ENCODE results near the gene GTF2I. TPM values are rescaled to one million over a fixed set of nuclear protein-coding genes. Genes with fewer than 3 reads are reported as not detected.
"Not testable (repeated sequence)": the region's sequence is repeated elsewhere in the genome, so short reads cannot be mapped to it uniquely, and the experiment has no call there.

Gene GTF2I
- total RNA-seq, 1 experiment from 2014 or later: 138 TPM

DNA sequence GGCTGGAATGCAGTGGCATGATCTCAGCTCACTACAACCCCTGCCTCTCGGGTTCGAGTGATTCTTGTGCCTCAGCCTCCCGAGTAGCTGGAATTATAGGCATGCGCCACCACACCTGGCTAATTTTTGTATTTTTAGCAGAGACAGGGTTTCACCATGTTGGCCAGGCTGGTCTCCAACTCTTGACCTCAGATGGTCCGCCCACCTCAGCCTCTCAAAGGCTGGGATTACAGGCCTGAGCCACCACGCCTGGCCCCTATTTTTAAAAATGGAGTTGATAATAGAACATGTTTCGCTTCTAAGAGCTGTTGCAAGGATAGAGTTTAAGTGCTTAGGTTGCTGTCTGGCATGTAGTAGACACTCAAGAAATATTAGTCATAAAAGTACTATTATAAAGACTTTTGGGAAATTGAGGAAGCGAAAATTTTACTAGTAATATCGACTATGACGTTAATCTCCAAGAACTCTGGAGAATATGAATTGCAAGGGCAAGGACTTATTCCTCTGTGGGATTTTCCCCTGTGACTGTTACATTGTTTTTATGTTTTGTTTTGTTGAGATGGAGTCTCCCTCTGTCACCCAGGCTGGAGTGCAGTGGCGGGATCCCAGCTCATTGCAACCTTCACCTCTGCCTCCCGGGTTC lies 7.9 kb downstream of the GTF2I start:
- peaks cover 40% of the 10 kb centered on the region; the same call in 1 of the 2 replicates for H4K20me1 ChIP-seq (ENCODE audit: low read length)
- CTCF ChIA-PET: no interaction called here
- H3K9ac ChIP-seq (ENCODE audit: low read length): no peak overlapping the region
- DNase-seq (no peak), ATAC-seq (no peak)
- peaks cover 2% of the 10 kb centered on the region for H3F3A ChIP-seq (ENCODE audit: low read length, unreplicated experiment)
- H3K27me3 ChIP-seq (ENCODE audit: low read length): no peaks in the 10 kb centered on the region
- BruUV-seq (replicated peaks): no TSS peak
- TF ChIP-seq, protein P1, sequence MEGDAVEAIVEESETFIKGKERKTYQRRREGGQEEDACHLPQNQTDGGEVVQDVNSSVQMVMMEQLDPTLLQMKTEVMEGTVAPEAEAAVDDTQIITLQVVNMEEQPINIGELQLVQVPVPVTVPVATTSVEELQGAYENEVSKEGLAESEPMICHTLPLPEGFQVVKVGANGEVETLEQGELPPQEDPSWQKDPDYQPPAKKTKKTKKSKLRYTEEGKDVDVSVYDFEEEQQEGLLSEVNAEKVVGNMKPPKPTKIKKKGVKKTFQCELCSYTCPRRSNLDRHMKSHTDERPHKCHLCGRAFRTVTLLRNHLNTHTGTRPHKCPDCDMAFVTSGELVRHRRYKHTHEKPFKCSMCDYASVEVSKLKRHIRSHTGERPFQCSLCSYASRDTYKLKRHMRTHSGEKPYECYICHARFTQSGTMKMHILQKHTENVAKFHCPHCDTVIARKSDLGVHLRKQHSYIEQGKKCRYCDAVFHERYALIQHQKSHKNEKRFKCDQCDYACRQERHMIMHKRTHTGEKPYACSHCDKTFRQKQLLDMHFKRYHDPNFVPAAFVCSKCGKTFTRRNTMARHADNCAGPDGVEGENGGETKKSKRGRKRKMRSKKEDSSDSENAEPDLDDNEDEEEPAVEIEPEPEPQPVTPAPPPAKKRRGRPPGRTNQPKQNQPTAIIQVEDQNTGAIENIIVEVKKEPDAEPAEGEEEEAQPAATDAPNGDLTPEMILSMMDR (conservative IDR thresholded peaks at IDR 0.05; ENCODE audit: low read depth, low read length): no peak
- TF ChIP-seq EZH2phosphoT487 (IDR thresholded peaks at IDR 0.05; ENCODE audit: borderline replicate concordance, low read length): no peak
- TF ChIP-seq EZH2 (IDR thresholded peaks at IDR 0.05; ENCODE audit: low read length, unreplicated experiment): no peak
- H3K27ac ChIP-seq (ENCODE audit: low read length): no peak overlapping the region
- intact Hi-C loops (cut with micrococcal nuclease): no loop called here
- H3K79me2 ChIP-seq (ENCODE audit: low read length): peaks cover 100% of the 10 kb centered on the region
- H3K4me3 ChIP-seq (ENCODE audit: low read length): no peak overlapping the region
- H3K4me2 ChIP-seq (ENCODE audit: low read length): no peak overlapping the region
- no peaks in the 10 kb centered on the region for H3K9me2 ChIP-seq (replicated peaks; ENCODE audit: low read length)
- H3K9me3 ChIP-seq (ENCODE audit: low read length): no peaks in the 10 kb centered on the region
- H2AFZ ChIP-seq (ENCODE audit: low read length): no peak overlapping the region
- H3K4me1 ChIP-seq (ENCODE audit: insufficient read depth, low read length): peaks cover 24% of the 10 kb centered on the region
- POLR2A ChIA-PET (ENCODE audit: unreplicated experiment): no interaction called here
- peaks cover 8% of the 10 kb centered on the region; the same call in 1 of the 2 replicates for H3K36me3 ChIP-seq (ENCODE audit: low read depth, low read length)

DNA sequence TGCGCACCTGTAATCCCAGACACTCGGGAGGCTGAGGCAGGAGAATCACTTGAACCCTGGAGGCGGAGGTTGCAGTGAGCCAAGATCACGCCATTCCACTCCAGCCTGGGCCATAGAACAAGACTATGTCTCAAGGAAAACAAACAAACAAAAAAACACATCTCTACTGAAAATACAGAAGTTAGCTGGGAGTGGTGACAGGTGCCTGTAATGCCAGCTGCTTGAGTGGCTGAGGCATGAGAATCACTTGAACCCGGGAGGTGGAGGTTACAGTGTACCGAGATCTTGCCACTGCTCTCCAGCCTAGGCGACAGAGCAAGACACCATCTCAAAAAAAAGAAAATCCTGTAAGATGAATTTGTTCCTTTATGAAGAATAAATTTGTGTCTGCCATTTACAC lies 9.5 kb downstream of the GTF2I start:
- H3K4me1 ChIP-seq (ENCODE audit: insufficient read depth, low read length); intact Hi-C loops (cut with micrococcal nuclease); DNase-seq; H3K9ac ChIP-seq (ENCODE audit: low read length); H3F3A ChIP-seq (ENCODE audit: low read length, unreplicated experiment); H2AFZ ChIP-seq (ENCODE audit: low read length); ATAC-seq; H3K36me3 ChIP-seq (ENCODE audit: low read depth, low read length); H3K9me3 ChIP-seq (ENCODE audit: low read length); CTCF ChIA-PET; H3K9me2 ChIP-seq (replicated peaks; ENCODE audit: low read length); H3K4me2 ChIP-seq (ENCODE audit: low read length); POLR2A ChIA-PET (ENCODE audit: unreplicated experiment); H3K27me3 ChIP-seq (ENCODE audit: low read length); H3K27ac ChIP-seq (ENCODE audit: low read length); H3K4me3 ChIP-seq (ENCODE audit: low read length); BruUV-seq (replicated peaks): not testable (repeated sequence)
- H3K79me2 ChIP-seq (ENCODE audit: low read length): peaks cover 99% of the 10 kb centered on the region
- H4K20me1 ChIP-seq (ENCODE audit: low read length): peaks cover 27% of the 10 kb centered on the region; the same call in 1 of the 2 replicates

GRCh38 chr7:74667520-74667919 lies 10.0 kb downstream of the GTF2I start:
- intact Hi-C loops (cut with micrococcal nuclease): not testable (repeated sequence)

More at GRCh38 chr7:74667520-74667919, 10.0 kb downstream of the GTF2I start:
- H3K4me3 ChIP-seq (ENCODE audit: low read length); H3K9ac ChIP-seq (ENCODE audit: low read length); BruUV-seq (replicated peaks); H3K36me3 ChIP-seq (ENCODE audit: low read depth, low read length); H3K27ac ChIP-seq (ENCODE audit: low read length); H3K9me2 ChIP-seq (replicated peaks; ENCODE audit: low read length); POLR2A ChIA-PET (ENCODE audit: unreplicated experiment); H3K4me1 ChIP-seq (ENCODE audit: insufficient read depth, low read length); H3K27me3 ChIP-seq (ENCODE audit: low read length); H3K9me3 ChIP-seq (ENCODE audit: low read length); H3F3A ChIP-seq (ENCODE audit: low read length, unreplicated experiment); CTCF ChIA-PET; DNase-seq; H3K4me2 ChIP-seq (ENCODE audit: low read length); H2AFZ ChIP-seq (ENCODE audit: low read length); ATAC-seq: not testable (repeated sequence)
- H4K20me1 ChIP-seq (ENCODE audit: low read length): peaks cover 31% of the 10 kb centered on the region; the same call in 1 of the 2 replicates
- peaks cover 99% of the 10 kb centered on the region for H3K79me2 ChIP-seq (ENCODE audit: low read length)

All from PC-3 (cell line).